Activated naive CD8-positive, alpha-beta T cell treated with anti-CD3 and anti-CD28 coated beads, Interleukin-2, amount 10 ng/mL, durations not matched to agents 7 days and 5 days (primary cell): ENCODE results near the gene PRDM5. TPM values are rescaled to one million over a fixed set of nuclear protein-coding genes. Genes with fewer than 3 reads are reported as not detected.

Experiments used
- ATAC-seq: fragments of 150-1000 bp; cut with Tn5 transposase; one replicate; pipeline ENCODE4 v1.10.0; 2021; ENCODE audit warnings: low read depth, moderate library complexity
- POLR2A ChIA-PET: fragments of 350-600 bp; sonication (Branson Sonifier 250); formaldehyde crosslinking; loops from one replicate; lab custom pipeline; 2021; ENCODE audit warnings: antibody characterized with exemption; lab: Charles Lee
- DNase-seq: peaks from one replicate; pipeline ENCODE4 v3.0.0; 2021
- H3K27ac Mint-ChIP-seq: one replicate; pipeline ENCODE4 v1.8.0; 2022; ENCODE audit warnings: mild to moderate bottlenecking, mixed read lengths
- H3K27me3 Mint-ChIP-seq: one replicate; pipeline ENCODE4 v1.8.0; 2022; ENCODE audit warnings: mild to moderate bottlenecking, moderate library complexity, mixed read lengths
- H3K36me3 Mint-ChIP-seq: one replicate; pipeline ENCODE4 v1.8.0; 2021; ENCODE audit warnings: mild to moderate bottlenecking, mixed read lengths
- H3K4me1 Mint-ChIP-seq: one replicate; pipeline ENCODE4 v1.8.0; 2021; ENCODE audit warnings: mixed read lengths
- H3K4me3 Mint-ChIP-seq: one replicate; pipeline ENCODE4 v1.8.0; 2022; ENCODE audit warnings: mild to moderate bottlenecking, moderate library complexity, mixed read lengths
- H3K9me3 Mint-ChIP-seq: one replicate; pipeline ENCODE4 v1.8.0; 2021; ENCODE audit warnings: mixed read lengths
- total RNA-seq, 2 experiments: library from RNA; stranded (reverse); gene quantifications; one replicate each; pipeline ENCODE4 v1.2.3, GENCODE V29; 2021

The PRDM5 gene
- total RNA-seq, 2 experiments from 2014 or later = 0.26 to 0.58 TPM

DNA sequence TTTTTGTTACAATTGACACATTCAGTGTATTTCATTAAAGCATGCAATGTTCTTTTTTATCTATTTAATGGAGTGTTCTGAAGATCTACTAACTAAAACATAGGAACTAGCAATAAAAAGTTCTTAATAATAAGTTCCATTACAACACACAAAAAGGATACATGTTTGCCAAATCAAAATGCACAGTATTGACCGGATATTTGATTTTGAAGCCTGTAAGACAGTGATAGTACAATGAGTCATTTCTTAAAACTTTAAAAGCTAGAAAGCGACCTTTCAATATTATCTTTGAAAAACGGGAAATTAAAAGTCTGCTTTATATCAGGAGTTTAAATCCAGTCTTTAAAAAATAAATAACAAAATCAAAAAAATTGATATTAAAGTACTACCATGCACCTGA is 2.4 kb upstream of the PRDM5 start:
- ATAC-seq (no peak), DNase-seq (no peak)
- H3K27me3 Mint-ChIP-seq = peaks cover 5% of the 10 kb centered on the region
- H3K9me3 Mint-ChIP-seq = peaks cover 1% of the 10 kb centered on the region
- no peak overlapping the region for H3K4me3 Mint-ChIP-seq
- peaks cover 14% of the 10 kb centered on the region for H3K4me1 Mint-ChIP-seq
- no peaks in the 10 kb centered on the region for H3K36me3 Mint-ChIP-seq
- H3K27ac Mint-ChIP-seq = no peak overlapping the region
- POLR2A ChIA-PET = no interaction called here

DNA sequence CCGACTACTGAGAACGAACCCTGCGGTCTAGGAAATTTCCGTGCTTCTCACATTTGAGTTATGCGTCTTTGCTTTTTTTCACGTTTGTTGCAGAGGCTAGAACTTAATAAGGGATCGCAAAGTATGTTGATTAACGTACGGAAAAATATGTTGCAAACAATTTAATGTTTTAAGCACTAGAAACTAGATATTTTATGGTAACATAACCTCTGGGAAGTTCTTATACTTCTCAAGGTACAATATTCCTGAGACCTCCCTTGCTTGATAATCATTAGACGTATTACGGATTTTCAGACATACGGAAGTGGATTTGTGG is 639 bp upstream of the PRDM5 start:
- ATAC-seq = no peak
- Mint-ChIP-seq H3K4me1 (peaks cover 14% of the 10 kb centered on the region), H3K36me3 (no peaks in the 10 kb centered on the region), H3K9me3 (no peaks in the 10 kb centered on the region), H3K27me3 (peaks cover 5% of the 10 kb centered on the region), H3K4me3 (peak overlapping the region; percentile 79), H3K27ac (no peak overlapping the region)
- POLR2A ChIA-PET = no interaction called here
- no peak for DNase-seq

DNA sequence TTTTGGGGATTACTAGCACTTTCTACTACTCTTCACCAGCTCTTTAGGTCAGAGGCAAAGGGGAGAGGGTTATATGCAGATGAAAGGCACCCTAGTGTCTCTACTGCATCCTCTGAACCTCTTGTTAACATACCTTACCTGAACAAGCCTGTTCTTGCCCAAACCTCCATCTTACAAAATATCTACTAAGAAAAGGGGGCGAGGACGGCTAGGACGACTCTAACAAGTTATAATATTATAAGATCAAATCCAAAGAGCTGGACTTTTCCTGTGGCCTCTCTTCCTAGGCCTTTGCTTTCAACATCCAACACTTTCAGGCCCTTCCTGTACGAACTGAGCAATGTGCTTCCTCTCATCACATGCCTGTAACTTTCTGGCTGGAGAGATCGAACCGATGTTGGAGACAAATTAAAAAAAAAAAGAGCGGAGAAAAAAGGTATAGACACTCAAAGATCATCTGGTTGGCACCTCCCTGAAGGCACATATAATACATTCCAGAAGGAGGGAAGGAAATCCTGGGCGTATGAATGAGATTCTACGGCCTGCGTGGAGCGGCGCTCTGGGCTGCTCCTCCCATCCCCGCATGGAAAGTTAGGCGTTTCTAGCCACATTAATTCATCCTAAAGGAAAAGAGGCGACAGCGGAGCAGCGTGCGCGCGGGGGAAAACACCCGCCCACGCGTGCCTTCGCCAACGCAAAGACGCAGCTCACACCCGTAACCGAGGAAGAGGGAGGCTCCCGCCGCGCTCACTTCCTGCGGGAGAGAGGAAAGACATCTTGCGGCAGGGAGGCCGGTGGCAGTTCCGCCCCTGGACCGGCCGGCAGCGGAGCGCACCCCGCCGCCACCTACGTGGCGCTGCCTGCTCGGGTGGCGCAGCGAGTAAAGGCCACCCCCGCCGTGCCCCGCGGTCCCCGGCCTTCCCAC is 808 bp downstream of the PRDM5 start:
- Mint-ChIP-seq H3K4me1 (peaks cover 11% of the 10 kb centered on the region), H3K4me3 (peak overlapping the region; percentile 91), H3K27me3 (peaks cover 5% of the 10 kb centered on the region), H3K36me3 (no peaks in the 10 kb centered on the region), H3K27ac (peak overlapping the region; percentile 58), H3K9me3 (no peaks in the 10 kb centered on the region)
- DNase-seq (peak; percentile 57), ATAC-seq (peak; percentile 66)
- POLR2A ChIA-PET = no interaction called here

DNA sequence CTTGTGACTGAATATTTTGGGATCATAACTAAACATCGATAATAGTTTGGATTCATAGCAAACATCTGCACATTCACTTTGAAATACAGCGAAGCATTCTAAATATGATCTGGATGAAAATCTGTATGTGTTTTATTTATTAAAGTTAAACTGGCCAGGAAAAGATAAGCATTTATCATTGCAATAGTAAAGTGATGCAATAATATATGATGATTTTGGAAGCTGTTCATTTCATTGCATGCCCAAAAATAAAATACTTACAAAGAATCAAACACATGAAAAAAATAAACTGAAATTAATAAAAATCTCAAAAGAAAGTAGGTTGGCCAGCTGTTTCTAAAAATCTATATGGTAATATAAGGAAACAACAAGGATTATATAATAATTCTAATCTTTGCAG is 1.9 kb downstream of the PRDM5 start:
- H3K36me3 Mint-ChIP-seq = no peaks in the 10 kb centered on the region
- peaks cover 11% of the 10 kb centered on the region for H3K4me1 Mint-ChIP-seq
- no peak for DNase-seq
- no peaks in the 10 kb centered on the region for H3K9me3 Mint-ChIP-seq
- no peak overlapping the region for H3K4me3 Mint-ChIP-seq
- H3K27me3 Mint-ChIP-seq = peaks cover 5% of the 10 kb centered on the region
- POLR2A ChIA-PET = no interaction called here
- no peak for ATAC-seq
- no peak overlapping the region for H3K27ac Mint-ChIP-seq

DNA sequence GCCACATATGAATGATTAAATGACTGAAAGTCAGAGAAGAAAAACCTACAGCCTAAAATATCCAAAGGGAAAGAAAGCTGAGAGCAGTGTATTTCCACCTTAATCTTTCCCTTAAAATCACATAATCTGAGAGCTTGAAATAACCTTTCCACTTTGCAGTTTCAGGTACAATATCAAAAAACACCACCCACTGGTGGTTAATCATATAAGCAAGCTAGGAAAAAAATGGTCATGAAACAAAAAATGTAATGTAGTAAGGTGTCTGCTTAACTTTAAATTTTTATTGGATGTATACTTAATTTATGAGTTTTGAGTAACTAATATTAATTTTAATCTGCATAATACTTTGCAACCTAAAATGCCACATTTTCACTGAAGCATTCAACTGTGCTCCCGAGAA is 3.2 kb downstream of the PRDM5 start:
- DNase-seq = no peak
- Mint-ChIP-seq H3K9me3 (no peaks in the 10 kb centered on the region), H3K36me3 (no peaks in the 10 kb centered on the region), H3K27ac (no peak overlapping the region), H3K4me3 (no peak overlapping the region), H3K27me3 (peaks cover 5% of the 10 kb centered on the region), H3K4me1 (peaks cover 11% of the 10 kb centered on the region)
- no peak for ATAC-seq
- POLR2A ChIA-PET = no interaction called here

DNA sequence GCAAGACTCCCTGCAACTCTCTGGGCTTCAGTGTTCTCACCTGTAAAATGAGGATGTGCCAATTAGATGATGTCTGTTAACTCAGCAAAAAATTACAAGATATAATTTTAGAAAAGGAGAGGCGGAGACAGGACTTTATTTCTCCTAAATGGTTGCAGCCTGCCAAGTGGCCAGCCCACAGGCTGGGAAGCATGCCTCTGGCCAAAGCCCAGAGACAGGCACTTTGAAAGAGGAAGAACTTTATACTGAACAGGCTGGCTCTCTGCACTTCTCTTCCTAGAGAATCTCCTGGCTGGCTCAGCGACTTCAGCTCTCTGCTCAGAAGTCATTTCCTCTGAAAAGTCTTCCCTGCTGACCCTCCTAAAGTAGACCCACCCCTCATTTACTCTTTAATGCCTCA is 3.7 kb downstream of the PRDM5 start:
- Mint-ChIP-seq H3K4me1 (peaks cover 11% of the 10 kb centered on the region), H3K27ac (no peak overlapping the region), H3K36me3 (no peaks in the 10 kb centered on the region), H3K27me3 (peaks cover under 1% of the 10 kb centered on the region), H3K9me3 (no peaks in the 10 kb centered on the region), H3K4me3 (no peak overlapping the region)
- no peak for ATAC-seq
- POLR2A ChIA-PET = no interaction called here
- no peak for DNase-seq

DNA sequence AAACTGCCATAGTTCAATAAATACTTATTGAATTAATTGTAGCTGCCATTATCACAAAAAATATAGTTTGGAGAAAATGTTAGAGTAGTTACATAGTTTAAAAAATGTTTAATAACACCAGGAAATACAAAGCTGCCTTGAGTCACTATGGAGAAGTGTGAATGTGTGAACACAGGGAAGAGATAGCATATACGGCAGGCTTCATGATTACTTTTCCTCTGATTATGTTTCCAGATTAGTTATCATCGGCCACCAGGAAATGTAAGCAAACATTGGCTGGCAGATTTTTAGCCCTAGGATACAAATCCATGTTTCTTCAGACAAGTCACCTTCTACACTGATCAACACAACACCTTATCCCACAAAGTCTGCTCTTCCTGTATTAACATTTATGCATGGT is 4.4 kb downstream of the PRDM5 start:
- DNase-seq = no peak
- no peaks in the 10 kb centered on the region for H3K27me3 Mint-ChIP-seq
- no peaks in the 10 kb centered on the region for H3K9me3 Mint-ChIP-seq
- POLR2A ChIA-PET = no interaction called here
- H3K27ac Mint-ChIP-seq = no peak overlapping the region
- H3K4me3 Mint-ChIP-seq = no peak overlapping the region
- peaks cover 11% of the 10 kb centered on the region for H3K4me1 Mint-ChIP-seq
- H3K36me3 Mint-ChIP-seq = no peaks in the 10 kb centered on the region
- ATAC-seq = no peak

DNA sequence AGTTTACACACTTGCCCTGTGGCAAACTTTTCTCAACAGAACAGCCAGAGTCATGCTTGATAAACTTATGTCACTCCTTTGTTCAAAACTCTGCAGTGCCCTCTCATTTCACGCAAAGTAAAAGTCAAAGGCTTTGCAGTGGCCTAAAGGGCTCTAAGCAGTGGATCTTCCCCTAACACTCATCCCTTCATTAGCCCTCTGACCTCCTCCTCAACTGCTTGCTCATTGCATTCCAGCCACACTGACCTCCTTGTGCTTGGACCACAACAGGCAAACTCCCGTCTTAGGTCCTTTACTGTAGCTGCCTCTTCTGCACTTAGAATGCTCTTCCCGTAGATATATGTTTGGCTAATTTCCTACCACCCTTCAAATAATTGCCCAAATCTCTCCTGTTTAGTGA is 5.6 kb downstream of the PRDM5 start:
- ATAC-seq = no peak
- no peaks in the 10 kb centered on the region for H3K27me3 Mint-ChIP-seq

DNA sequence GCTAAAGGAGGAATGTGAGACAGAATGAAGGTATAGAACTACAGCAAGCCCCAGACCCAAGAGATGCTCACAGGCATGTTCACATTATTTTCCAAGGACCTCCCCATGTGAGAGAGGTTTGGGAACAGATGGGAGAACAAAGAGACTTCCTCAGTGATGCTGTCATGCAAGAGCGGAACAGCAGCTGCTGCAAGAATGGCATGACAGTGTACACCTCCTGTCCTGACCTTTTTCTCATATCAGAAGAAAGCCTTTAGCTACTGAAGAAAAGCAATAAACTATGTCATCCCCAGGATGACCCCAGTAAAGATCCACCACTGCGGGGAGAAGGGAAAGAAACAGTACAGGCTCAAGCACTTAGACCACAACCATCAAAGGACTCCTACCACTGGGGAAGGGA is 7.2 kb downstream of the PRDM5 start:
- ATAC-seq = no peak
- no peak for DNase-seq

More for the DNA sequence above, 5.6 kb downstream of the PRDM5 start:
- POLR2A ChIA-PET = no interaction called here
- H3K36me3 Mint-ChIP-seq = no peaks in the 10 kb centered on the region
- peaks cover 8% of the 10 kb centered on the region for H3K4me1 Mint-ChIP-seq
- H3K27ac Mint-ChIP-seq = no peak overlapping the region
- H3K4me3 Mint-ChIP-seq = no peak overlapping the region
- no peak for DNase-seq
- H3K9me3 Mint-ChIP-seq = no peaks in the 10 kb centered on the region

DNA sequence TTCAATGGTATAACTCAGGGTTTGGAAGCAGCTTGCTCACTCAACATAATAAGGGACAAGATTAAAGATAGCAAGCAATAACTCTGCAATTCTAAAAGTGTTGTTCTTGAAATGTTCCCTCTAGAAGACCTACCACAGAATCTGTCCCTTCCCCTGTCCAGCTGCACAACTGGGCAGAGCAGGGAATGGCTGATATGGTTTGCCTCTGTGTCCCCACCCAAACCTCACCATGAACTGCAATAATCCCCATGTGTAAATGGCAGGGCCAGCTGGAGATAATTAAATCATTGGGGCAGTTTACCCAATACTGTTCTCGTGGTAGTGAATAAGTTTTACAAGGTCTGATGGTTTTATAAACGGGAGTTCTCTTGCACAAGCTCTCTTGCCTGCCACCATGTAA is 19.1 kb downstream of the PRDM5 start:
- no peak overlapping the region for H3K4me3 Mint-ChIP-seq
- H3K27me3 Mint-ChIP-seq = no peaks in the 10 kb centered on the region
- peaks cover 3% of the 10 kb centered on the region for H3K36me3 Mint-ChIP-seq
- peaks cover 3% of the 10 kb centered on the region for H3K4me1 Mint-ChIP-seq
- POLR2A ChIA-PET = no interaction called here
- no peak overlapping the region for H3K27ac Mint-ChIP-seq
- peaks cover 5% of the 10 kb centered on the region for H3K9me3 Mint-ChIP-seq
- ATAC-seq = no peak
- no peak for DNase-seq

More for the DNA sequence above, 7.2 kb downstream of the PRDM5 start:
- H3K4me1 Mint-ChIP-seq = peaks cover 1% of the 10 kb centered on the region
- H3K4me3 Mint-ChIP-seq = no peak overlapping the region
- H3K27ac Mint-ChIP-seq = no peak overlapping the region
- H3K9me3 Mint-ChIP-seq = no peaks in the 10 kb centered on the region
- no peaks in the 10 kb centered on the region for H3K36me3 Mint-ChIP-seq
- no peaks in the 10 kb centered on the region for H3K27me3 Mint-ChIP-seq
- POLR2A ChIA-PET = no interaction called here

DNA sequence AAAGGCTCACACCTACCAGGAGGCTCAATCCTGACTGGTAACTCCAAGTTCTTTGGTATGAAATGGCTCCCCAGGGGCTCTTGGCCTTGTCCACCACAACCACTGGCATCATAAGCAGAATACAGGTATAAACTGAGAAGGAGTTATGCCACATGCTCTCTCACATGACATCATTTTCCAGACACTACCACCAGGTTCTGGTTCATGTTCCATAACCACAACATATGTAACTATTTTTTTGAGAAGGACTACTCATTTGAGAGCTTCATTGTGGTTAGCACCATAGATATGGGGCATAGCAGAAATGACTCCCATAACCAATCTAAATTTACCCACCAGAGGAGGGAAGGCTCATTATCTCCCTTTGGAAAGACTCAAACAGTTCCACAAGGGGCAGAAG is 19.6 kb downstream of the PRDM5 start:
- peaks cover 3% of the 10 kb centered on the region for H3K36me3 Mint-ChIP-seq
- H3K27me3 Mint-ChIP-seq = no peaks in the 10 kb centered on the region
- no peak overlapping the region for H3K4me3 Mint-ChIP-seq
- POLR2A ChIA-PET = no interaction called here
- ATAC-seq (no peak), DNase-seq (no peak)
- peaks cover 3% of the 10 kb centered on the region for H3K4me1 Mint-ChIP-seq
- peaks cover 5% of the 10 kb centered on the region for H3K9me3 Mint-ChIP-seq
- no peak overlapping the region for H3K27ac Mint-ChIP-seq

DNA sequence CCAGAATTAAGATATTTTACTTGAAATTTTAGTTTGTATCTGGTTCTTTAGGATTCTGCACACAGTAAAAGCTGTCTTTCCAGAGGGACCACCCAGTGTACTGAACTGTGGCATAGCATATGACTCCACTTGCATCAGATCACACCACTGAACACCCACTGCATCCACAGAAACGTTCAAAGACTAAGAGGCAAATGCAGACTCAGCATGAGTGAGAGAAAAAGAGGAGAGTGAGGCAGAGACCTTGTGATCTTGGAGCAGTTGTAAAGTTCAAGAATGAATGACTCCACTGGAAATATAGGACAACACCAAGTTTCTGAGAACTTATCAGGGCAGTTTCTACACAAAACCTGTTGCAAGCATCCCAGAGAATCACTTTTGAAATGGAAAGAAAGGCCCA is 20.8 kb downstream of the PRDM5 start:
- POLR2A ChIA-PET = no interaction called here
- ATAC-seq = no peak
- peaks cover 5% of the 10 kb centered on the region for H3K9me3 Mint-ChIP-seq

DNA sequence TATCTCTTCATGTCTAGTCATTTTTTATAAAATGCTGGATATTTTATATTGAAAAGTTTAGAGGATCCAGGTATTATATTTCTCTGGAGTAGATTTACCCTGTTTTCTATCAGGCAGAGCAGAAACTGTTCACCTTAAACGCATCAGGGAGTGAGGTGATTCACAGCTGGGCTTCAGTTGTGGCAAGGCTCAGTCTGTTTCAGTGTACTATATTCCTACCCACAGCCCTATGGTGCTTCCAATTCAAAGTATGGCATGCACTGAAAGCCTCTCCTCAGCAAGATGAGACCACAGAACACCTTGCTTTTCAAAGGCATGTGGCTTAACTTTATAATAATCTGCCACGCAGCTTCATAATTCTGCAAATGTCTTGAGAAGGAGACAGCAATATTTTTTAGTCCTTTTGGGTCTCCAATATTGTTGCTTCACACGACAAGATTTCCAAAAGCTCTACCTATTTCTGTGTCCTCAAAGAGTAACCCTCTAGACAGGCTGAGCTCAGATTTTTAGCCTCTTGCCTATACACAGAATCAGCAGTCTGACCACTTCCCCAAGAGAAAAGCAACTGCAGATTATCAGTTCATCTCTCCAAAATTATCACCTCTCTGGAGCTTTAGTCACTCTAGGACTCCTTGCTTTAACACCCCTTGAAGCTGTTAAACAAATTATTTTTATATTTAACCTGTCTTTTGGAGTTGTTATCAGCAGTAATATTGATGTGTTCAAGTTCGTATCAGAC is 24.4 kb downstream of the PRDM5 start:
- DNase-seq (no peak), ATAC-seq (no peak)
- Mint-ChIP-seq H3K27ac (no peak overlapping the region), H3K36me3 (peaks cover 2% of the 10 kb centered on the region), H3K27me3 (no peaks in the 10 kb centered on the region), H3K9me3 (peaks cover 2% of the 10 kb centered on the region), H3K4me3 (no peak overlapping the region), H3K4me1 (peaks cover 3% of the 10 kb centered on the region)
- POLR2A ChIA-PET = no interaction called here

More for the DNA sequence above, 20.8 kb downstream of the PRDM5 start:
- Mint-ChIP-seq H3K27ac (no peak overlapping the region), H3K36me3 (peaks cover 3% of the 10 kb centered on the region), H3K4me3 (no peak overlapping the region), H3K4me1 (peaks cover 3% of the 10 kb centered on the region), H3K27me3 (no peaks in the 10 kb centered on the region)
- no peak for DNase-seq

DNA sequence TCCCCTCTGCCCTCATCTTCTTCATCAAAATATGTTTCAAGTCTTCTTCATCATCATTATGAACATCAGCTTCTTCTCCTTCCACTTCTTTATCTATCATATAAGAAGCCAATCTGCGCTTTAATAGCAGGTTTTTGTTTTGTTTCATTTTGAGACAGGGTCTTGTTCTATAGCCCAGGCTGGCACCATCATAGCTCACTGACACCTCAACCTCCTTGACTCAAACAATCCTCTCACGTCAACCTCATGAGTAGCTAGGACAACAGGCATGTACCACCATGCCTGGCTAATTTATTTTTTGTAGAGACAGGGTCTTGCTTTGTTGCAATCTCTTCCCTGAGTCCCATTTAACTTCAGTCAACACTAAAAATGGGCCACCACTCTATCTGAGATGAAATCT is 27.0 kb downstream of the PRDM5 start:
- ATAC-seq (no peak), DNase-seq (no peak)
- no peak overlapping the region for H3K4me3 Mint-ChIP-seq
- H3K27ac Mint-ChIP-seq = no peak overlapping the region
- H3K9me3 Mint-ChIP-seq = peaks cover 8% of the 10 kb centered on the region
- POLR2A ChIA-PET = no interaction called here
- H3K36me3 Mint-ChIP-seq = peaks cover 2% of the 10 kb centered on the region
- no peaks in the 10 kb centered on the region for H3K4me1 Mint-ChIP-seq
- no peaks in the 10 kb centered on the region for H3K27me3 Mint-ChIP-seq
